GM21526 (cell line): ENCODE results near the gene CTRL.
"Not testable (repeated sequence)": the region's sequence is repeated elsewhere in the genome, so short reads cannot be mapped to it uniquely, and the experiment has no call there.

Source experiments
- ATAC-seq: cut with Tn5 transposase; IDR thresholded peaks from one replicate; pipeline ENCODE4 v1.9.1; 2021; ENCODE audit warnings: moderate library complexity; ENCODE audit not compliant: unreplicated experiment, low FRiP score

Gene CTRL

GRCh38 chr16:67927131-67927941, 4.3 kb downstream of the CTRL start:
- ATAC-seq: no peak

- no peak for ATAC-seq
Measured at GRCh38 chr16:67926181-67926750, 5.4 kb downstream of the CTRL start.

GRCh38 chr16:67924140-67924906, 7.3 kb downstream of the CTRL start:
- ATAC-seq: no peak

- no peak for ATAC-seq
Measured at GRCh38 chr16:67923414-67924116, 8.1 kb downstream of the CTRL start.

- no peak for ATAC-seq
Measured at GRCh38 chr16:67922740-67923139, 8.9 kb downstream of the CTRL start.

GRCh38 chr16:67922221-67922620, 9.4 kb downstream of the CTRL start:
- no peak for ATAC-seq

GRCh38 chr16:67919622-67920221, 11.9 kb downstream of the CTRL start:
- no peak for ATAC-seq

- ATAC-seq: no peak
Measured at GRCh38 chr16:67917852-67918236, 13.8 kb downstream of the CTRL start.

GRCh38 chr16:67917140-67917851, 14.4 kb downstream of the CTRL start:
- ATAC-seq: no peak

- no peak for ATAC-seq
Measured at GRCh38 chr16:67915831-67916723, 15.6 kb downstream of the CTRL start.

GRCh38 chr16:67915496-67915769, 16.2 kb downstream of the CTRL start:
- not testable (repeated sequence) for ATAC-seq

GRCh38 chr16:67914758-67915495, 16.7 kb downstream of the CTRL start:
- no peak for ATAC-seq

GRCh38 chr16:67910158-67910557, 21.5 kb downstream of the CTRL start:
- ATAC-seq: no peak

GRCh38 chr16:67909056-67909742, 22.5 kb downstream of the CTRL start:
- ATAC-seq: no peak

GRCh38 chr16:67907397-67908180, 24.1 kb downstream of the CTRL start:
- no peak for ATAC-seq

- no peak for ATAC-seq
Measured at GRCh38 chr16:67902831-67903230, 28.8 kb downstream of the CTRL start.

GRCh38 chr16:67901734-67902133, 29.9 kb downstream of the CTRL start:
- ATAC-seq: no peak
